ENCODE results near the gene UBE2E2.

DNA sequence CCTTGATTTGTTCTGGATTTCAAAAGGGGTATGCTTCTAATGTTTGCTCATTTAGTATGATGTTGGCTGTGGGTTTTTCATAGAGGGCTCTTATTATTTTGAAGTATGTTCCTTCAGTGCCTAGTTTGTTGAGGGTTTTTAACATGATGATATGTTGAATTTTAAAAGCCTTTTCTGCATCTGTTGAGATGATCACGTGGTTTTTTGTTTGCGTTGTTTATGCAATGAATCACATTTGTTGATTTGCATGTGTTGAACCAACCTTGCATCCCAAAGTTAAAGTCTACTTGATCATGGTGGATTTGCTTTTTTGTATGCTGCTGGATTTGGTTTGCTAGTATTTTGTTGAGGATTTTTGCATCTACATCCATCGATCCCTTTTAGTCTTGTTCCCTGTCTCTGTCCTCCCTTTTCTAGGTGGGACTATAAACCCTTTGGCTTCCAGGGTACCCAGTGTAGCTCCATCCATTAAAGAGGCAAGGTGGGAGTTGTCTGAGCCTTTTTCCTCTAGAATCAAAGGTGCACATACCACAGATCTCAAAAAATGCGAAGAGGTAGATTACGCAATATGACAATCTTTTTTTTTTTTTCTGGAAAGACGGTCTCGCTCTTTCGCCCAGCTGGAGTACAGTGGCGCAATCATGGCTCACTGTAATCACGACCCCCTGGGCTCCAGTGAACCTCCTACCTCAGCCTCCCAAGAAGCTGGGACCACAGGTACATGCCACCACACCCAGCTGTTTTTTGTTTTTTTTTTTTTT, 381.0 kb downstream of the UBE2E2 start:
- TF ChIP-seq ZNF70 (CRISPR knock-in tag; IDR thresholded peaks at IDR 0.05) (no peak), ZNF8 (CRISPR knock-in tag; IDR thresholded peaks at IDR 0.05) (no peak), ZNF565 (CRISPR knock-in tag; conservative IDR thresholded peaks at IDR 0.05; ENCODE audit: low read depth) (no peak), ARNTL (CRISPR knock-in tag; IDR thresholded peaks at IDR 0.05; ENCODE audit: borderline replicate concordance, low read depth) (no peak), TCF4 (CRISPR knock-in tag; IDR thresholded peaks at IDR 0.05; ENCODE audit: borderline replicate concordance) (no peak), OSR1 (CRISPR knock-in tag; IDR thresholded peaks at IDR 0.05) (no peak), RARB (CRISPR knock-in tag; IDR thresholded peaks at IDR 0.05) (no peak), ZFP3 (CRISPR knock-in tag; IDR thresholded peaks at IDR 0.05) (no peak)
- TF ChIP-seq, protein P1, sequence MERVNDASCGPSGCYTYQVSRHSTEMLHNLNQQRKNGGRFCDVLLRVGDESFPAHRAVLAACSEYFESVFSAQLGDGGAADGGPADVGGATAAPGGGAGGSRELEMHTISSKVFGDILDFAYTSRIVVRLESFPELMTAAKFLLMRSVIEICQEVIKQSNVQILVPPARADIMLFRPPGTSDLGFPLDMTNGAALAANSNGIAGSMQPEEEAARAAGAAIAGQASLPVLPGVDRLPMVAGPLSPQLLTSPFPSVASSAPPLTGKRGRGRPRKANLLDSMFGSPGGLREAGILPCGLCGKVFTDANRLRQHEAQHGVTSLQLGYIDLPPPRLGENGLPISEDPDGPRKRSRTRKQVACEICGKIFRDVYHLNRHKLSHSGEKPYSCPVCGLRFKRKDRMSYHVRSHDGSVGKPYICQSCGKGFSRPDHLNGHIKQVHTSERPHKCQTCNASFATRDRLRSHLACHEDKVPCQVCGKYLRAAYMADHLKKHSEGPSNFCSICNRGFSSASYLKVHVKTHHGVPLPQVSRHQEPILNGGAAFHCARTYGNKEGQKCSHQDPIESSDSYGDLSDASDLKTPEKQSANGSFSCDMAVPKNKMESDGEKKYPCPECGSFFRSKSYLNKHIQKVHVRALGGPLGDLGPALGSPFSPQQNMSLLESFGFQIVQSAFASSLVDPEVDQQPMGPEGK (CRISPR knock-in tag; IDR thresholded peaks at IDR 0.05; ENCODE audit: borderline replicate concordance): no peak
